Dermis blood vessel endothelial cell (primary cell): ENCODE data around the gene PLCB1. TPM values are rescaled to one million over a fixed set of nuclear protein-coding genes. Genes with fewer than 3 reads are reported as not detected.
A peak's percentile ranks its signal among the peaks of the same experiment; 100 is the strongest.

Source experiments
- DNase-seq: peaks from one replicate; pipeline ENCODE4 v3.0.0; 2010
- total RNA-seq: library from RNA; depleted of rRNA; stranded (reverse); fragments of >200 nt; gene quantifications from 2 replicates; pipeline ENCODE4 v1.2.3, GENCODE V29; 2014

The PLCB1 gene
- total RNA-seq, 1 donor from 2014 or later, result 19.6 TPM

DNA sequence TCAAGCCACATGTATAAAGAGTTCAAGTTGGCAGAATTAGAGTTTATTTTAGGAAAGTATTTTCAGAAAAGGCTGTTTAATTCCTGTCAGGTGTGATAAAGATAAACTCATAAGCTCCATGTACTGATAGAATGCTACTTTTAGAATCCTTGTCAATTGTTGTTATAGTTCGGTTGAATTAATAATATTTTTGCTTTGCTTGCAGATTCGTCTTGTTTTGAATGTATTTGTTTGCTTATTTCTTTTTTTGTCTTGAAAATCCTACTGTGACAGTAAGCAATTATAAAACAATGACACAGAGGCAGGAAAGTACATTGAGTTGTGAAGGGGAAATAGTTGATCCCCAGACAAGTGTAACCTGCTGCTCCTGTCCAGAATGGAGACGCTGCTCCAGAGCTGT, 602.9 kb downstream of the PLCB1 start:
- DNase-seq, result no peak

GRCh38 chr20:8735674-8736073, 603.6 kb downstream of the PLCB1 start:
- peak; percentile 22 for DNase-seq

- no peak for DNase-seq
These were observed 608.2 kb downstream of the PLCB1 start for GRCh38 chr20:8740265-8740664.

DNA sequence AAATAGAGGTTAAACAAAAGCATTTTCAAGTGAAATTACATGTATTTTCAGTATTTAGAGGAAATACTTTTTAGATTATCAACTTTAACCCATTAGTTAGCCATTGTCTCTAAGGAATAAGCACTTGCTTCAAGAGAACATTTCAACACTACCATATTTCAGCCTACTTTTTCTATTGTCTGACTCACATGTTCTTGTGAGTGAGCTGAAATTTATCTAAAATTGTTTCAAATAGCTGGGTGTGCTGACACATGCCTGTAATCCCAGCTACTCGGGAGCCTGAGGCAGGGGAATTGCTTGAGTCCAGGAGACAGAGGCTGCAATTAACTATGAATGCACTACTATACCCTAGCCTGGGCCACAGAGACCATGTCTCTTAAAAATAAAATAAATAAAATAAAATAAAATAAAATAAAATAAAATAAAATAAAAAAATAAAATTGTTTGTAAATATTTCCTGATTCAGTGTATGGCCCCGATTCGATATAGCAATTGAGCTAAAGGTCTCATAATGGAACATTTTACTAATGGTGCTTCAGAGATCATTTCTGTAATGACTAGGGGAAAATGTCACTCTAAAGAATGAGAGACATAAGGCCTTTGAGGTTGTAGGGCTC, 612.3 kb downstream of the PLCB1 start:
- DNase-seq, result no peak

- DNase-seq, result no peak
These were observed 617.0 kb downstream of the PLCB1 start for GRCh38 chr20:8749101-8749500.

GRCh38 chr20:8749986-8750385, 617.9 kb downstream of the PLCB1 start:
- DNase-seq, result no peak

DNA sequence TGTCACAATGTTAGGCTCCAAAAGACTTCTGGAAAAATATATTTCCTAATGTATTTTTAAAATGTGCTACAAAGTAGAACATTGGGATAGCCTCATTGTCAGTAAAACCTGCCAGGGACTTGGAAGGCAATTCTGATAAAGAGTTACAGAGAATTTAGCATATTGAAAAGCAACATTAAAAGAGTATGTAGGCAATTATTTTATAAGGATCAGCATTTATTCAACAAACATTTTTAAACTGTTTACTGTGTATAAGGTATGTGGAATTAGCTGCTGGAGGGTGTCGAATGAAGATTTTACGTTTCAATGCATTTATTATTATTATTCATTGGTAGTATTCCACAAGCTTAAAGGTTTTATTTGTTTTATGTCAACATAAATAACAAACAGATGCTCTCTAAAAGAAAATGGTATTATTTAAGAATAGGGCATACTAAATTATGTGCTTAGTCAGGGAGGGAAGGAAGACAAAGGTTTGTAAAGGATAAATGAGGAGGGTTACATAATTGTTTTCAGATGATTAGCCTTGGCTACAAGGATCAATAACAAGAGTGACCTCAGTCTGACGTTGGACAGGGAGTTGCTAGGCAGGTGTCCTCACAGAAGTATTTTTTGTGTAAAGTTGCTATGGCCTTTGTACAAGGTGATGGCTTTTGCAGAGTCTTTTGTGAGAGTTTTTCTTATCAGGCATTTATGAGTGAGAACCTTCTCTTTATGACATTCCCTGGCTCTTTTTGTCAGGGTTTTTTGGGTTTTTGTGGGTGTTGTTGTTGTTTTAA, 623.5 kb downstream of the PLCB1 start:
- no peak for DNase-seq

- peak; percentile 78 for DNase-seq
These were observed 624.3 kb downstream of the PLCB1 start for GRCh38 chr20:8756410-8756809.

DNA sequence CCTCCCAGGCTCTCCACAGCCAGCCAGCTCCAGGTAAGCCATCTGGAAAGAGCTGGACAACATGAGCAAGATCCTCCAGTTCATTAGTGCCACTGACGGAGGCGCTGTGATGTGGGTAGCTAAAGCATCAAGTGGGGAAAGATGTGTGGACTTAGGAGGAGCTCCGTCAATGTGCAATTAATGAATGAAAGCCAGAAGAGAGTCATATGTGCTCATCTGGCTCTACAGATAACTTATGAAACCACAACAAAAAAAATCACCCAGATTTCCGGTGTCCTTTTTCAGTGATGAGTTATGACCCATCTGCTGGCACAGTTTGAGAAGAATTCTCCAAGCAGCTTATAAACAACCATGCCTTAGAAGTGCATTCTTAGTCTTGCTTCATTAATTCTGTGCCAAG, 625.1 kb downstream of the PLCB1 start:
- no peak for DNase-seq

DNA sequence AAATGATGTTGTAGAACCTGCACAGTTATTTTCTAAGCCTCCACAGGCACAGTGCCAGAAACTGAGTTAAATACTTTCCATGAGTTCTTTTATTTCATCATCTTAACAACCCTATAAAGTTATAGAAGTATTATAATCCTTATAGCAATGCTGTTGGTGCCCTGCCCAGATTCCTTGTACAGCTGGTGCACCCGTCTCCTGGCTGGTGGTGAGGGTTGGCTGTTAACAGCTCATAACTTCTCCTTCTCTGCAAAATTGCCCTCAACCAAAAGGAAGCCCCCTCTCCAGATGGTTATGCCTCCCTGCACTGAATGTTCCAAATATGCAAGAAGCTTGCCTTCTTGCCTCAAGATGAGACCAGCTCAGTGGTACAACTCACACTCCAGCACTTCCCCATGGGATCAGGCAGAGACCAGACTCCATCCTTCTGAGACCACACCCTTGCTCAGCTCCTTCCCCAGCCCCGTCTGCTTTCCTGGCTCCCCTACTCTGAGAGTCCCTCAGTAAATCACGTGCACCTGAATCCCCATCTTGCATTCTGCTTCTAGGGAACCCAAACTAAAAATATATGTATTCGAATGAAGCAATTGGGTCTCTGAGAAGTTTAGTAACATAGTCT, 632.4 kb downstream of the PLCB1 start:
- DNase-seq, result no peak

- no peak for DNase-seq
These were observed 634.9 kb downstream of the PLCB1 start for GRCh38 chr20:8766868-8767390.

DNA sequence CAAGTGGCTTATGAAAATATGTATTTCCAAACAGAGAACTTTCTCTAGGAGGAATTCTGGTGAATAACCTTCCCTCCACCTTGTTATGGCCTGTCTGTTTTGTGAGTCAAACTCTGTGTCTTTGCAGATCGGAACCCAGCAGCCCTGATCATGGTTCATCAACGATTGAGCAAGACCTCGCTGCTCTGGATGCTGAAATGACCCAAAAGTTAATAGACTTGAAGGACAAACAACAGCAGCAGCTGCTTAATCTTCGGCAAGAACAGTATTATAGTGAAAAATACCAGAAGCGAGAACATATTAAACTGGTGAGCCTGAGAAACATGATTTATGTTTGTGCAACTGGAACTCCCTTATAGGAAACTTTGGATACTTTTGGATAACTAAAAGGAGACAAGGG, 642.3 kb downstream of the PLCB1 start:
- DNase-seq, result no peak

DNA sequence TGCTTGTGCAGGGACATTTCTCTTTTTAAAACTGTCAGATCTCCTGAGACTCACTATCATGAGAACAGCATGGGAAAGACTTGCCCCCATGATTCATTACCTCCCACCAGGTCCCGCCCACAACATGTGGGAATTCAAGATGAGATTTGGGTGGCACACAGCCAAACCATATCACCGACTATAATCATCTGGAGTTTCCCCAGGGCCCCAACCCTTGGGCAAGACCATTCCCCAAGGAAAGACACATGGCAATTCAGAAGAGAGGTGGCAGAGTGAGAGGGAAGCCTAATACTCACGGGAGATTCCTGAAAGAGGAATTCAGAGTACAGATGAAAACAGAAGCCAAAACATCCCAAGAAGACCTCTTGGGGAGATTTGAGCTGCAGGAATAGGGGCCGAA, 645.8 kb downstream of the PLCB1 start:
- DNase-seq, result no peak

DNA sequence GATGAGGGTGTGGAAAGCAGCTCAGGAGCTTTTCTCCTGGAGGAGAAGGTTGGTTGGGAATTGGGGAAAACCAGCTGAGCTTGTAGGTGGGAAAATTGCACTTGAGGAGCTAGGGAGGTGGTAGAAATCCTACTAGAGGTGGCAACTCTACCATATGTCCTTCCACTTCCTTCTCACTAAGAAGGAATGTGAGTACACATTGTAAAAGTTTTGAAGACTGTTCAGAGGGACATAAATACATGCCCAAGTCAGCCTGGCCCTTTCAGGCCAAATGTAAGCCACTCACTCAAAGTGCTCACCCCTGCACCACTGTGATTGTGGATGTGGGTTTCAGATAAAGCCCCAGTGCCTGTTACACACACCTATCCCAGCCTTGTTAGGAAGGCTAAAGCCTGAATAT, 646.3 kb downstream of the PLCB1 start:
- no peak for DNase-seq

DNA sequence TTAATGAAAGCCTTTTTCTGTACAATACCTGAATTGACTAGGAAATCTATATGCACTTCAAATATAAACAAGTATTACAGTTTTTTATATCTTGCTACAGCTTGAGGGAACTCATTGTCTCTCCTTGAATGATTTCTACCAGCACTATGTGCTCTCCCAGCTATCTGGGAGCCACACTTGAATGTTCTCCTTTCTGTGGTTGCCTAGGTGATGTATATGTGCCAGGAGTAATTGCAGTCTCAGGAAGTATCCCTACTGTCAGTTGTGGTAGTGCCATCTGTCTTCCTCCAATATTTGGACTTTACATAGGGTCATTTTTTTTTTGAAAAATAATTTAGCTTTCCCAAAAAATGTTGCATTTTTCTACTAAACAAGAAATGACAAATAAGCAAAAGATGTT, 648.8 kb downstream of the PLCB1 start:
- DNase-seq, result no peak

- no peak for DNase-seq
These were observed 650.7 kb downstream of the PLCB1 start for GRCh38 chr20:8782804-8783203.

GRCh38 chr20:8783734-8784133, 651.7 kb downstream of the PLCB1 start:
- DNase-seq, result no peak

- no peak for DNase-seq
These were observed 654.3 kb downstream of the PLCB1 start for GRCh38 chr20:8786383-8786782.

GRCh38 chr20:8787090-8787489, 655.0 kb downstream of the PLCB1 start:
- DNase-seq, result no peak

DNA sequence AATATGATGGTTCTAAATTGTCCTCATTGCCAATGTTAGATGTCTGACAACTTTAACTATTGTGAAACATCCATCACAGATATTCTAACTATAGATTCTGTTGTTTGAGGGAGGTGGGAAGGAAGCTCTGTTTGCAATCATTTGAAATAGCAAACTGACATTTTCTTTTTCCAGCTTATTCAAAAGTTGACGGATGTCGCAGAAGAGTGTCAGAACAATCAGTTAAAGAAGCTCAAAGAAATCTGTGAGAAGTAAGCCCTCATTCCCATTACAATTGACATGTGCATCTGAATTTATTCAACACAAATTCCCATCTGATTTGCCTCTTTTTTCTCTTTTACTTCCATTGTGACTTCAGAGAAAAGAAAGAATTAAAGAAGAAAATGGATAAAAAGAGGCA, 656.2 kb downstream of the PLCB1 start:
- DNase-seq, result no peak

- DNase-seq, result no peak
These were observed 656.8 kb downstream of the PLCB1 start for GRCh38 chr20:8788831-8789230.

GRCh38 chr20:8790442-8791074, 658.5 kb downstream of the PLCB1 start:
- peak; percentile 76 for DNase-seq

DNA sequence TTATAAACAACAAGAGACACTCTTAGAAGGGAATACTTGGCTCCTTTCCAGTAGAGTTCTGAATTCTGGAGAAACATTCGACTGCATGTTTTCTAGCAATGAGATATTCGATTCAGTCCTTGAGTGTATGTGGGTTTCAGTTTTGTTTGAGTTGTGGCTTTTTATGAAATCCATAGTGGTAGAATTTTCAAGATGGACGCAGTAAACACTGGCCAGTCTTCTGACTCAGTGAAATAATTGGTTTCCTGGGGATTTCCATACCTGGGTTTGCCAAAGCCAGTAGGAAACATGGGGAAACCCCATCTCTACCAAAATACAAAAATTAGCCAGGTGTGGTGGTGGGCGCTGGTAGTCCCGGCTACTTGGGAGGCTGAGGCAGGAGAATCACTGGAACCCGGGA, 663.3 kb downstream of the PLCB1 start:
- DNase-seq, result peak; percentile 10
